Pancreas (tissue), 10 donors: ENCODE data around the gene C2orf76. TPM values are rescaled to one million over a fixed set of nuclear protein-coding genes. Genes with fewer than 3 reads are reported as not detected.
A peak's percentile ranks its signal among the peaks of the same experiment; 100 is the strongest.

Source experiments
- ATAC-seq, 4 donors: fragments of 200-7000 bp; cut with Tn5 transposase; one replicate each; pipeline versions ENCODE4 v1.8.0 to v1.9.1; 2020; ENCODE audit warnings: mild to moderate bottlenecking in 4 of 4, moderate library complexity in 4 of 4
- DNase-seq, 6 donors: peaks; one replicate each; pipeline ENCODE4 v3.0.0-alpha.2; 2020
- FAIRE-seq: peaks from 2 replicates; lab custom pipeline; 2012; peaks lifted over from hg19 to GRCh38; lab: Jason Lieb, UNC
- H3K27ac ChIP-seq, 4 donors: fragments of 200-600 bp; sonication (generic); 1 replicate in 3 of 4; 2 replicates in 1 of 4; pipeline versions ENCODE4 v1.5.0 to v1.8.0; 2020
- H3K27me3 ChIP-seq, 4 donors: fragments of 200-600 bp; one replicate each; pipeline ENCODE4 v1.8.0; 2021
- H3K36me3 ChIP-seq, 3 donors: fragments of 200-600 bp; sonication (generic) in 1 of 3; one replicate each; pipeline versions ENCODE4 v1.5.0 to v1.8.0; 2020 to 2021
- H3K4me1 ChIP-seq, 3 donors: fragments of 200-600 bp; one replicate each; pipeline ENCODE4 v1.8.0; 2021
- H3K4me3 ChIP-seq, 4 donors: fragments of 200-600 bp; sonication (generic) in 2 of 4; one replicate each; pipeline versions ENCODE4 v1.5.0 to v1.8.0; 2020 to 2021
- H3K9me3 ChIP-seq, 4 donors: fragments of 200-600 bp; one replicate each; pipeline ENCODE4 v1.8.0; 2021
- CTCF ChIP-seq, 4 donors: fragments of 200-600 bp; sonication (generic) in 3 of 4; IDR thresholded peaks; one replicate each; pipeline versions ENCODE4 v1.5.0 to v1.8.0; 2021; ENCODE audit warnings: antibody characterized with exemption in 4 of 4
- WGBS, 2 donors: extraction: QIAGEN DNeasy Blood & Tissue Kit; methylation state at CpG; one replicate each; pipeline ENCODE4 v1.1.7; 2013; 5-methylcytosine and 5-hydroxymethylcytosine counted together
- intact Hi-C, 3 donors: fragments of 100-400 bp; cut with DNase I; formaldehyde crosslinking; loops; one replicate each; pipeline versions ENCODE4 v1.11.1 to v1.14.2; 2022
- polyA plus RNA-seq, 2 donors: library from polyadenylated mRNA; stranded (reverse); fragments of 200-250 nt; gene quantifications; one replicate each; pipeline ENCODE4 v1.2.3, GENCODE V29; 2013
- total RNA-seq, 6 donors: library from RNA; stranded (reverse); fragmentation: NEBNext Ultra II Directional in 4 of 6; extraction: Animal tissue kit (Norgen Biotek cat#: 25700) in 4 of 6; gene quantifications; one replicate each; pipeline versions ENCODE4 v1.2.1 to v1.2.4, GENCODE V29; 2021 to 2023
- donor health status: healthy with polysubstance abuse.
- donor health status: DM: no; HTN: no; CAD: no; lungs with moderate emphysema.
- donor health status: DM: no; HTN: no; CAD: no.
- donor health status: control.
- donor health status: control.
- donor health status: Bipolar disorder and iron deficiency.
- donor health status: DM: yes; HTN: yes; CAD: no.
- donor health status: DM: no; HTN: no; CAD: no.
- donor health status: DM: no; HTN: no; CAD: no.
- donor health status: DM: yes; HTN: yes; CAD: no.

C2orf76 gene
- total and polyA plus RNA-seq, 8 donors: 3.8 to 12.0 (median 5.6) TPM

- no peak overlapping the region for H3K4me3 ChIP-seq
- ATAC-seq (no peak), FAIRE-seq (no peak), DNase-seq (no peak)
- TF ChIP-seq CTCF (IDR thresholded peaks at IDR 0.05): no peak
- H3K27me3 ChIP-seq: no peaks in the 10 kb centered on the region
- WGBS, 2 donors: 96 to 98% methylated on average over 7 of the region's 7 CpGs
- H3K27ac ChIP-seq: no peak overlapping the region
- intact Hi-C loops: no loop called here
- no peaks in the 10 kb centered on the region for H3K9me3 ChIP-seq
- H3K36me3 ChIP-seq: peaks cover 0 to 31% (median 10%) of the 10 kb centered on the region in 3 donors
- peaks cover 0 to 5% (median 4%) of the 10 kb centered on the region in 3 donors for H3K4me1 ChIP-seq
Observed at GRCh38 chr2:119372778-119373568, 6.3 kb upstream of the C2orf76 start.

GRCh38 chr2:119371111-119371510 lies 4.5 kb upstream of the C2orf76 start:
- Histone ChIP-seq H3K36me3 (peaks cover 0 to 31% (median 10%) of the 10 kb centered on the region in 3 donors), H3K27ac (no peak overlapping the region), H3K4me3 (no peak overlapping the region), H3K4me1 (peaks cover 0 to 8% (median 7%) of the 10 kb centered on the region in 3 donors), H3K27me3 (no peaks in the 10 kb centered on the region), H3K9me3 (no peaks in the 10 kb centered on the region)
- FAIRE-seq: no peak
- WGBS, 2 donors: 58 to 63% methylated on average over 6 of the region's 6 CpGs
- intact Hi-C loops: no loop called here
- ATAC-seq: no peak
- no peak for DNase-seq
- TF ChIP-seq CTCF (IDR thresholded peaks at IDR 0.05): no peak

GRCh38 chr2:119369845-119370244 lies 3.2 kb upstream of the C2orf76 start:
- TF ChIP-seq CTCF (IDR thresholded peaks at IDR 0.05): no peak
- ATAC-seq (no peak), FAIRE-seq (no peak), DNase-seq (no peak)
- Histone ChIP-seq H3K4me3 (no peak overlapping the region), H3K9me3 (no peaks in the 10 kb centered on the region), H3K27ac (no peak overlapping the region), H3K27me3 (no peaks in the 10 kb centered on the region), H3K36me3 (peaks cover 0 to 31% (median 10%) of the 10 kb centered on the region in 3 donors), H3K4me1 (peaks cover 7 to 13% (median 7%) of the 10 kb centered on the region in 3 donors)
- intact Hi-C loops: no loop called here
- WGBS, 2 donors: 94 to 99% methylated on average over 6 of the region's 6 CpGs

DNA sequence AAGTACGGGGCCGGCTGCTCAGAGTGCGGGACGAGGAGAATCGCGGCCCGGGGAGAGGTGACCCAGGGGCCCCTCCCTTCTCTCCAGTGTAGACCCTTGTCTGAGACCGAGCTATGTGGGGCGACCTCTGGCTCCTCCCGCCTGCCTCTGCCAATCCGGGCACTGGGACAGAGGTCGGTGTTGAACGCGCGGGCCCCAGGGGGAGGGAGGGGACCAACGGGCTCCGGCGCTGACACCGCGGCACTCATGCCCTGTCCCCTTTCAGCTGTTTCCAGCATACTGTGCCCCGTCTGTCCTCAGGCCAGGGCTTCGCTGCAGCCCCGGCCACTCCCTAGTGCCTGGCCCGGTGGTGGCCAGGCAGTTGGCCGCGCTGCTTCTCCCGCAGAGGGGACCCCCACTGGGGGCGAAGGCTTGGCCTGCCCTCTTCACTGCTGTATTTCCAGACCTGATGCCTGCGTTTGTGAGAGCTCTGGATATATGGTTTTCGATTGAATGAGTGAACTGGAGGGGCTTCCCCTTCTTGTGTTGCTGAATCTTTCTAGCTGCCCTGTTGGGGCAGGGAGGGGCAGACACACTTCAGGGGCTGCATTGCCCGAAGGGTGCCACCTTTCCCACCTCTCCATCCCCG lies 952 bp upstream of the C2orf76 start:
- intact Hi-C loops: no loop called here
- H3K36me3 ChIP-seq: peaks cover 0 to 25% (median 2%) of the 10 kb centered on the region in 3 donors
- peaks cover 7 to 17% (median 8%) of the 10 kb centered on the region in 3 donors for H3K4me1 ChIP-seq
- H3K4me3 ChIP-seq: peak overlapping the region; percentile 50 to 67 (median 64)
- no peak for FAIRE-seq
- no peaks in the 10 kb centered on the region for H3K9me3 ChIP-seq
- DNase-seq: peak; percentile 43 to 85 (median 65)
- ATAC-seq: peak; percentile 44 to 69 (median 59)
- peak overlapping the region in 3 of 4 donors; percentile 63 to 84 (median 82) for H3K27ac ChIP-seq
- no peaks in the 10 kb centered on the region for H3K27me3 ChIP-seq
- no peak for TF ChIP-seq CTCF (IDR thresholded peaks at IDR 0.05)
- 3 to 8% methylated on average over 18 to 32 of the region's 32 CpGs for WGBS, 2 donors
